Measurements from ENCODE around the gene PRDM16. TPM values are rescaled to one million over a fixed set of nuclear protein-coding genes. Genes with fewer than 3 reads are reported as not detected.
A peak's percentile ranks its signal among the peaks of the same experiment; 100 is the strongest.

The PRDM16 gene
- total RNA-seq, 1 donor from 2014 or later, result not detected

DNA sequence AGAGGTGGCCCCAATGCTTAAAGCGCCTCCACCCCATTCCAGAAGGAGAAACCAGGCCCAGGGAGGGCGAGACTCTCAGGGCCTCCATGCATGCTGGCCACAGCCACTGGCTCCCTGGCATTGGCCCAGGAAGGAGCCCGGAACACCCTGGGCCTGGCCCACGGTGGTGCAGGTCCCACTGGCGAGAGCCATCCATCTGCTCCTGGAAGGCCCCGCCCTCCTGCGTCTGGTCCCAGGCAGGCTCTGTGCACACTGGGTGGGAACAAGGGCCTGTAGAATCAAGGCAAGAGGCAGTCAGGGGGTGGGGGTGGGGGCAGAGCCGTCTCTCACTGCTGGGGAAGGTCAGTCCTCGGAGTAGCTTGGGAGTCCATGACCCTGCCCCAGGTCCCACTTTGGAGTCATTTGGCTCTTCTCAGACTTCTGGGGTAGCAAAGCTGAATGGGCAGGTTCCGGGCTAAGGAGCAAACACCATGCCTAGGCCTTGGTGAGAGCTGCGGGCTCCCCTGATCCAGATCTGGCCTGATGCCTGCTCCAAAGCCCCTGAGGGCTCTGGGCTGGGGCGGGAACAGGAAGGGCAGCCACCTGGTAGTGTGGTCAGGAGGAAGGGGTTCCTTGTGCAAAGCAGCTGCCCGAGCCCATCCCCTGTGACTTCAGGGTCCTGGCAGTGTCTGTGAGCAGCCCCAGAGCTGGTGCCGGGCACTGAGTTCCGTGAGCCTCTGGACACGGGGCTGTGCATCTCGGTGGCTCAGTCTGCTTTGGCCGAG is 278.4 kb downstream of the PRDM16 start:
- DNase-seq (ENCODE audit: low read depth), result no peak

DNA sequence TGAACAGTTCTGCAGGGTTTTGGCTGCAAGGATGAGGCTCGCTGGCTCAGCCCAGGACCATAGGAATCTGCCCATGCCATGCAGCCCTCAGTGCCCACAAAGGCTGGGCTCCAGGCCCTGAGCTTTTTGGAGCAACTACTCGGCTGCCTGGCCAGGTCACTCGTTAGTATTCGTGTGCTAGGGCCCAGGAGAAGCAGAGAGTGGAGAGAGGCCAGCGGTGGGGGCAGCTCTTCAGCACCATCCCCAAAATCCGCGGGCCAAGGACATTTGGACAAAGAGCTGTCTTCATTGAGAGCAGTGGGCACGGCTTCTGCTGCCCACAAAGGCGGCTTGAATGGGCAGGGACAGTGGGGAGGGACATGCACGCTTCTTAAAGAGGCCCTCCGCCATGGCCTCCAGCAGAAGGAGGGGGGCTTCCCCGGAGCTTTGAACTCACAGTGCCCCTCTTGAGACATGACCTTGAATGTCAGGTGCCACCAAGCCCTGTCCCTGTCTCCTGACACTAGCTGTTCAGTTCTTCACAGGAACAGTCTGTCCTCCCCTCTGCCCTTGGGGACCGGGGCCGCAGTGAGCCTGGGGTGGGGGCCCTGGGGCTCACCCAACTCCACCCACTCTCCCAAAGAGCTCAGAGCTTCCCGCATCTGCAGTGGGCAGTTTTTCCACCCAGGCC is 279.3 kb downstream of the PRDM16 start:
- DNase-seq (ENCODE audit: low read depth), result no peak

DNA sequence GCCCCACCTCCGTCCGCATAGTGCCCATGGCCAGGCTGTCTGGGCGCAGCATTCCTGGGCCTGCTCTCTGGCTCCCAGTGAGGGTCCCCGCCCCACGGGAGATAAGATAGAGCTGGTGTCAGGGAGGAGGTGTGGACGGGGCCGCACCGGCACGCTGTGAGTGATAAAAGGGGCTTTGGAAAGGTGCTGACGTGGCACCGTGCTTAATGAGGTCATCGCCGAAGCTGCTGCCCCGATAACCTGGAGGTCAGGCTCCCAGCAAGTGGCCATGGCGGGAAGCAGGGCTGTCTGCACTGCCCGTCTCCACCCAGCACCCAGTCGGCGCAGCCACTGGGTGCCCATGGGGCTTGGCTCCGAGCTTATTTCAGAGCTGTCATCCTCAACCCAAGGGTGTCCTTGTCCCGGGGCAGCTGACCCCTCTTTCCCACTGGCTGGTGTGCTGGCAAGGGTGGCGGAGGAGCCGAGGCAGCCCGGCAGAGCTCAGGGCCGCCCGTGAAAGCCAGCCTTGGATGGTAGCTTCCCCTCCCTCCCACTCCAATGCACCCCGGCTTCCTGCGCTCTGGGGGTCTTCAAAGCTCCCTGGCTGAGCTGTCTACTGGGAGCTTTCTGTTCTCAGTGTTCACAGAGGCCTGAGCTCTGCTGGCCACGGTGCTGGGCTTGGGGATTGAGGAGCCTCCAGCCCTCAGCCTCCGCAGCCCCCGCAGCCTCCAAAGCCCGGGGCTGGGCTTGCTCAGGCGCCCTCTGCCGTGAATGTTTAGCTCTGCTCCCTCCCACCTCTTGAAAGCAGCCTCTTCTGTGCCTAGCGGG is 280.4 kb downstream of the PRDM16 start:
- no peak for DNase-seq (ENCODE audit: low read depth)

DNA sequence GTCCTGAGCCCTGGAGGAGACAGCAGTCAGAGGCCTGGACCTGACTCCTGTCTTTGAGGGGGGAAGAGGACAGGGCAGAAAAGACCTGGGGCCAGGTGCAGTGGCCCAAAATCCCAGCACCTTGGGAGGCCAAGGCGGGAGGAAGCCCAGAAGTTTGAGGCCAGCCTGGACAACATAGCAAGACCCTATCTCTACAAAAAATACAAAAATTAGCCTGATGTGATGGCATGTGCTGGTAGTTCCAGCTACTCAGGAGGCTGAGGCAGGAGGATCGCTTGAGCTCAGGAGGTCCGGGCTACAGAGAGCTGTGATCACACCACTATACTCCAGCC is 280.9 kb downstream of the PRDM16 start:
- DNase-seq (ENCODE audit: low read depth), result no peak

DNA sequence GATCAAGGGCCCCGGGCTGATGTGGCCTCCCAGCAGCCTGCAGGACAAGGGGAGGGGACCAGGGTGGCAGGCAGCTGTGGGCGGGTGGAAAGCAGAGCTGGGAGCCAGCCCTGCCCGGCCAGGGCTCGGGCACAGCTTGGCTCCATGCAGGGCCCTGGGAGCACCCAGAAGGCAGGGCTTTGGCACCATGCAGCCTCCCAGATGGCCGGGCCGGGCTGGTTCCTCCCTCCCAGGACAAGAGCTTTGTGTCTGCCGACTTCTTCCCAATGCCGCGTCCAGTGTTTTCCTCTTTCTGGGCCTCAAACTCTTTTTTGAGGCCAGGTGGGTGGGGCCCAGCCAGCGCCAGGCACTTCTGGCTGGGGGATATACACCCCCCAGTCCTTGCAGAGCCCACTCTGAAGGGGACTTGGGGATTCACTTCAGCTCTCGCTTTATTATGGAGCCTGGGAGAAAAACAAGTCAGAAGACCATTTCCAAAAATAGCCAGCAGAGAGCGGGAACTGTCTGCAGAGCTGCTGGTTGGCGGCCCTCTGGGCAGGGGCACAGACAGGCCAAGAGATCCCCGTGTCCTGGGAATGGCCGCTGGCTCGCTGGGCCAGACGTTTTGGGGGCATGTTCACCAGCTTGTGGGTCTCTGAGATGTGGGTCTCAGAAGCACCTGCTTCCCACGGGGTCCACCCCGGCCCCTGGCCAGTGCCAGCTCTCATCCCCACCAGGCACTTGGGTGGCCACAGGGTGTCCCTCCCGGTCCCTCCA is 281.7 kb downstream of the PRDM16 start:
- no peak for DNase-seq (ENCODE audit: low read depth)

DNA sequence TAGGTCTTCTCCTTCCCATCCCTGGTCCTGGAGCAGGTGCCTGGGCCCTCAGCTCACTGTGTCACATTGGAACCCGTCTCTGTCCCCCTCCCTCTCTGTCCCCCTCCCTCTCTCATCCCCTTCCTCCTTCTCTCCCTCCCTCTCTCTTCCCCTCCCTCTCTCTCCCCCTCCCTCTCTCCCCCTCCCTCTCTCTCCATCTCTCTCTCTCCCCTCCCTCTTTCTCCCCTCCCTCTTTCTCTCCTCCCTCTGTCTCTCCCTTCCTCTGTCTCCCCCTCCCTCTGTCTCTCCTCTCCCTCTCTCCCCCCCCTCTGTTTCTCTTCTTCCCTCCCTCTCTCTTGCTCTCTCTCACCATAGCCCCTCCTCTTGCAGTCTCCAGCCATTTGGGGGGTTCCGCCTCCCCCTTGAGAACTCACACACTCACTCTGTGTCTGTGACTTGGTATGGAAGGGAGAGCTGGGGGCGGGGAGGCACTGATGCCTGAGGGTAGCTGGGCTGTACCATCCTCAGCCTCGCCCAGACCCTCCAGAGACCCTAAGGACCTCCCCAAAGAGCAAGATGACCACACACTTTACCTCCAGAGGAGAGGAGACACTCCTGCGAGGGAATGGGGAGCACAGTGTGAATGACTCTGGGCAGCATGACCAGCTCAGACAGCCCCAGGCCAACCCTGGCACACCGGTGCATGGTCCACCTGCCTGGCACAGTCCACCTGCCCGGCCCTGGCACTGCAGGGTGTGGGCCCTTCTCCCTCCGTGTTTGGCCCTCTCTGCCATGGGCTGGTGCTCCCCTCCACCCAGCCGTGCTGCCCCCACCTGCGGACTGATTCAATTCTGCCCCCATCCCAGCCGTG is 282.7 kb downstream of the PRDM16 start:
- DNase-seq (ENCODE audit: low read depth), result no peak

DNA sequence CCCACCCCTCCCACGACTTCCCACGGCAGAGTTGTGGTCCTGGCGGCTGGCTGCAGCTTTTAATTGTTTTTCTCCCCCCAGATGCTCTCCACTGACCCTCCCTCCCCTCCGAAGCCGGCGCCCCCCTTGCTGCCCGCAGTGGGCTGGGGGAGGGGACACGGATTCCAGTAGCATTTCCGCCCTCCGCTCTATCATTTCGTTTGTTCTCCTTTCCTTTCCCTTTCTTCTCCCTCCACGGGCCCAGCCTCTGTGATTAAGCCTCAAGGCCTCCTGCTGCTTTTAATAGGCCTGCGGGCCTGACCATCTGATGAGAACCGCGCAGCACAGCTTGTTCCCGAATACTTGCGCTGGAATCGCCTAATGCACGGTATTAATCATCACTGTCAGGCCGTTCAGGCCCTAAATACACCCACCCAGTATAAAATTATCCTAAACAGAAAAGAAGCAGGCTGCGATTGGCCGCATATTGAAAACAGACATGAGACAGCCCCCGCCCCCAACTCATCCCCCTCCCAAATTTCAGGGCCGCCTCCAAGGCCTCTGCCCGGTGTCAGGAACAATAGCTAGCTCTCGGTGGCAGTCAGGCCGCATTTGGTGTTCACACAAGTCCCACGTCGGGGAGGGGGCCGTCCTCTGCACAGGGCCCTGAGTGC is 283.4 kb downstream of the PRDM16 start:
- DNase-seq (ENCODE audit: low read depth), result peak; percentile 48

DNA sequence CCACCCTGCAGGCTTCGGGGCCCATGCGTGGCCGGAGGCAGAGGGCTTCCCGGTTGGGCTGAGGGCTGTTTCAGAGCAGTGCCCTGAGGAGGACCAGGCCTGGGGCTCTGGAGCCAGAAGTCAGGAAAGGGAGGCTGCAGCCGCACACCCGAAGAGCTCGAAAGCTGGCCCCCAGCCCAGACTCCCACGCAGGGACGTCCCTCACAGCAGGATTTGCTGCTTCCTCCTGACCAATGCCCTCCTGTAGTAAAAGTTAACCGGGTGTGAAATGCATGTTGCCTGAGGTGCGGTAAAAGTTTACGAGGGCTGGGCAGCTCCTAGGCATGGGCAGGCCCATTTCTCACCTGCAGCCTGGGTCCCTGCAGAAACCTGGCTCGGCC is 283.9 kb downstream of the PRDM16 start:
- no peak for DNase-seq (ENCODE audit: low read depth)

DNA sequence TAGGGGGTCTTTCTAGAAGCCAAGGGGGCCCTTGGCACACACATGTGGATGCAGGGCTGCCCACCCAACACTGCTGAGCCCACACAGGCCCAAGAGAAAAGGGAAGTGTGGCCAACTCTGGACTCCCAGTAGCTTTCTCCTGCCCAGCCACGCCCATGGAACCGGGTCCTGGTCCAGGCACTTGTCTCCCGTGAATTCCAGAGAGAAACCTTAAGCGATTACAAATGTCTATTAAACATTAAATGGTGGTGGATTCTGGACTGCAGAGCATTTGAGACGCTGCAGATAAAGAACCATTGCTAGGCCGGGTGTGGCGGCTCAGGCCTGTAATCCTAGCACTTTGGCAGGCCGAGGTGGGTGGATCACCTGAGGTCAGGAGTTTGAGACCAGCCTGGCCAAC is 284.9 kb downstream of the PRDM16 start:
- DNase-seq (ENCODE audit: low read depth), result no peak

DNA sequence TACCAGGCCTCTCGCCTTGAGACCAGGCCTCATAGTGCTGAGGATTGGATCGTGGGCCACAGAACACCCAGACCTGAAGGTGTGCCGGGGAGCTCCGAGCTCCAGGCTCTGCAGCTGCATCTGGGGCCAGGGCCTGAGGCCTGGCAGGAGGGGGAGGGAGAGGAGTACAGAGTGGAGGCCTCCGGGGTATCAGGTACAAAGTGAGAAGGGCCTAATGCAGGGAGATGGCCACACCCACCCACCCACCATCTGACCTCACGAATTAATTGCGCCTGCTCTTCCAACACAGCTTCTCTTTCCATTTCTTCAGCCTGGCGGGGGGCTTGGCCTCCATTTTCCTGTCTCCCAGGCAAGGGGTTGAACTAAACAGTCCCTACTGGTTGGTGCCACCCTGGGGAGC is 286.1 kb downstream of the PRDM16 start:
- no peak for DNase-seq (ENCODE audit: low read depth)

DNA sequence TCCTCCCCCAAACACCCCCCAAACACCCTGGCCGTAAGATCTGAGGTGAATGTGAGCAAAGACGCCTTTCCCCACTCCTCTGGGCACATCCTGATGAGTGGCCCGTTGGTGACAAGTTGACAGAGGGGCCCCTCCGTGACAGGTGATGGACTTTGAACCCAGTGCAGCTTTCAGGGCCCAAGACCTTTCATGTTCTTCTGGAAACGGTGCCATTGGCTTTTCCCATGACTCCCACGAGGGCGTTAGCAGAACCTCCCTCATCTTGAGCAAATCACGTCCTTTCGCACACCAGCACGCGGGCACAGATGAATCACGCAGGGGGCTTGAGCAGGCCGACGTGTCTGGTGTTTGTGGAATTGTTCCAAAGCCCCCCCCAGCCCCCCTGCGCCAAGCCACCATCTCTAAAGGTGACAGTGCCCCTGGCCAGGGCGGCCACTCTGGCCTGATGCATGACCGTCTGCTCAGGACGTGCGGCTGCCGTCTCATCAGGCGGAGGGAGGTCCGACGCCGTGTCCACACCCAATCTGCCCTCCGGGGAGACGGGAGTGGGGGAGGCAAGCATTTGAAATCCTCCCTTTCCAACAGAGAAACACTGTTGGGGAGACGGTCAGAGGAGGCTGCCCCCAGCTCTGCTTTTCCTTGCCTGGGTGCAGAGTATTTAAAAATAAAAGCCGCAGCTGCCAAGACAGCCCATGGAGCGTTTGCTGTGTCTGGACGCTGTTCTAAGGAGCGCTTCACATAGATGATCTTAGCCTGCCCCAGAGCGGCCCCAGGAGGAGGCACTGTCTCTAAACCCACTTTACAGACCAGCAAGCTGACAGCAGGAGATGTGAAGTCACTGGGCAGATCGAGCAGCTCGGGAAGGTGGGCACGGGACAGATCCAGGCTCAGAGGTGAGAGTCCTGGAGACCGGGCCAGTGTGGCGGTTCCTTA is 287.2 kb downstream of the PRDM16 start:
- DNase-seq (ENCODE audit: low read depth), result no peak

DNA sequence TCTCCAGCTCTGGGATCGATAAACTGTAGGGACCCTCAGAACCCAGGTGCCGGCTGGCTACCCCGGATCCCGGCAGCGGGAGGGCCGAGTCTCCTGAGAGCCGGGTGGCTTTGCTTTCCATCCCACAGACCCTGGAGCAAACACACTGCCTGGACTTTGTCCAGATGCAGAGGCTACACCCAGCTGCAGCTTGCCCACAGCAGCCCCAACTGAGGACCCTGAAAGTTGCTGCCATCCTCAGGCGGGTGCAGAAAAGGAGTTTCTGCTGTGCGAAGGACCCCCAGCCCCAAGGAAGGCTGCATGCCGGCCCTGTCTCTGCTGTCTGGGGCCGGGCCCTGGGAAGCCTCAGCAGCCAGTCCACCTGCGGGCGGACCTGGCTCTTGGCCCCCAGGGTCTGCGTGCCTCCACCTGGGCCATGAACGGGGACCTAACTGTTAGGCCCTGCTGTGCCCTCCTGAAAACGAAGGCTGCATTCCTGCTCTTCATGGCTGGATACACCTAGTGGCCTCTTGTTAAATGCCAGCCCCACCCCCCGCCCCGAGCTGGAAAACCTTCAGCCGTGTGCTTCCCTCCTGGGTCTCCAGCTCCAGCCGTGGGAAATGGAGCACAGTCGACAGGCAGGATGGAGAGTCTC is 287.9 kb downstream of the PRDM16 start:
- no peak for DNase-seq (ENCODE audit: low read depth)

DNA sequence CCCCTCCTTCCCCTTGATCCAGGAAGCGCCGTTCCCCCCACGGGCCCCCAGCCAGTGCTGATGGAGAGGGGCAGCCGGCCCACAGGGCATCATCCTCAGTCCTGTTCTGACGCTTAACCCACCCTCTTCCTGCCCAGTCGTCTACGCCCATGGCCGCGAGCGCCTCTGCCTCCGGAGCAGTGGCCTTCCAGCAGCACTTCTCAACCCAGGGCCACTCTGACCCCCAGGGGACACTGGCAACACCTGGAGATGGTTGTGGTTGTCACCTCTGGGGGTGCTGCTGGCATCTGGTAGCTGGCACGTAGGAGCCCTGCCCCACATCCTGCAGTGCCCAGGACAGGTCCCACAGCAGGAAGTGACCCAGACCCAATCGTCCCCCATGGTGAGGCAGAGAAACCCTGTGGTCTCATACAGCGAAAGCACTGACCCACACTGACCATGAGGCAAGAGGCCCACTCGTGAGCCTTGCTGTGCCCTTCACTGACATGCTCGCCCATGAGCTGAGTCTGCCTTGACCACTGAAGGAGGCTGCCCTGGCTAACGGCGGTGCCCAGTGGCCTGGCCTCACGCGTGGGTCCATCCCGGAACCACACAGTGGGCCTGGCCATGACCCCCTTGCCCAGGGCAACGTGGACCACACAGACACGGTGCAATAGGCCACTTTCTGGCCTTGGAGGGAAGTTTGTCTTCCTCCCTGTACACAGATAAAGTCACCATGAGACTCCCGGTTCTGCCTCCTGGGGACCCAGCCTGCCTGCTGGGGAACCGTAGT is 288.7 kb downstream of the PRDM16 start:
- no peak for DNase-seq (ENCODE audit: low read depth)

DNA sequence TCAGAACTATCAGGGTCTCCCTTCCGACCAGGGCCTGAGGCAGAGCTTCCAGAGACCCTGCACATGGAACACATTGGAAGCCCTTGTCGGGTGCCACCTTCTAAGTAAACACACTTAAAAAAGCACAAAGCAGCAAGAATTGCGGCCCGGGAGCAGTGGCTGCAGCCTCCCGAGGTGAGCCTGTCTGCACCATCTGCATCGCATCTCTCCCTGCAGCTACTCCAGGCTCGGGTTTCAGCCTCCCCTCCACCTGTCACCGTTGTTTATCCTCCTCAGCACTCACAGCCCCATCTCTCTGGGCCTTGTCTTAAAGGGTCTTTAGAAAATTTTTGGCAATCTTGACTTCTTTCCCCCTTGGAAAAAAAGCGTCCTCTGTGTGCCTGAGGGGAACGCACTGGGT is 290.3 kb downstream of the PRDM16 start:
- DNase-seq (ENCODE audit: low read depth), result no peak

DNA sequence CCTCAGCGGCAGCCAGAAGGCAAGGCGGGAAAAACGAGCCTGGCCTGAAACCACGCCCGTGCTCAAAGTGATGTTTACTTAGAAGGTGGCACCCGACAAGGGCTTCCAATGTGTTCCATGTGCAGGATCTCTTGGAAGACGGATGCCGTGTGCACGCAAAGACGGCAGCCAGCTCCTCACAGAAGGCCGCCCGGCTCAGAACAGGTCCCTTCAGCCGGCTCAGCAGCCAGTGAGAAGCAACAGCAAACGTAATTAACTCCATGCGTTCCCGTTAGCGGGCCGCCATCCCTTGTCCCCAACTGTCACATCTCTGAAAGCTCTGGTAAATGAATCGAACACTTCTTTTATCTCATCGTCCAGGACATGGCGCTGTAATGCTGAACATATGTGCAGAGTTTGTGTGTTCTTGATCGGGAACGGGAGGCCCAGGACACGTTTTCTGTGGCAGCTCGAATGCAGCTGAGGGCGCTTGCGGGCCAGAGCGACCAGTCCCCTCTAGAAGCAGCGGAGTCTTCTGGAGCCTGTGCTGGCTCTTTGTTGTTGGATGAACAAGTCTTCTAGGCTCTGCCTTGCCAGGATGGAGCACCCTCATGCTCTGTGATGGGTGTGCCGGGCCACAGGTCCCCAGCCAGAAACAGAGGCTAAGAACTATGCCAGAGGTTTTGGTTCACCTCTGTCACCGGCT is 290.9 kb downstream of the PRDM16 start:
- DNase-seq (ENCODE audit: low read depth), result no peak

DNA sequence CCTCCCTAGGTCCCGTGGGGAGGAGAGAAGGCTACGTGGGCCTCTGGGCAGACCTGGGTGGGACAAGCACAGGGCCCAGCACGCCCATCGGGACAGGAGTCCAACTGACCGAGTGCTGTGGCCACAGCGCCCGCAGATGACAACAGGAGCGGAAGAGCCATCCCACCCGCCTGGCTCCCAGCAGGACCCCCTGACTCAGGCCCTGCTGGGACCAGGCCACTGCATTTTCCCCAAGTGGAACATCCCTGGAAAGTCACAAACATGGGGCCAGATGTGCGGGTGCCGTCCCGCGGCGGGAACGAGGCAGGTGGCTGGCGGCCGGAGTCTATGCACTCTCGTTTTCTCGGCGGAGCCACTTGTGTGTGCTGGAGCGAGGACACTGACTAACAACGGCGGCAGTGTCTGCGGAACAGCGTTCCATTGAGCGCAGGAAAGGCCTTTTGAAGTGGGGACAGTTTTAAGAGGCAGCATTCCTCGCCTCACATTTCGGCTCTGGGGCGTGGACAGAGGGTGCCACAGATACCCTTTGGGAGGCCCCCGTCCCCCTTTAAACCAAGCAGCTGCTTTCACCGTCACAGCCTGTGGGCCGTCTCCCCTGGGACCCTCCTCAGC is 291.7 kb downstream of the PRDM16 start:
- DNase-seq (ENCODE audit: low read depth), result no peak

DNA sequence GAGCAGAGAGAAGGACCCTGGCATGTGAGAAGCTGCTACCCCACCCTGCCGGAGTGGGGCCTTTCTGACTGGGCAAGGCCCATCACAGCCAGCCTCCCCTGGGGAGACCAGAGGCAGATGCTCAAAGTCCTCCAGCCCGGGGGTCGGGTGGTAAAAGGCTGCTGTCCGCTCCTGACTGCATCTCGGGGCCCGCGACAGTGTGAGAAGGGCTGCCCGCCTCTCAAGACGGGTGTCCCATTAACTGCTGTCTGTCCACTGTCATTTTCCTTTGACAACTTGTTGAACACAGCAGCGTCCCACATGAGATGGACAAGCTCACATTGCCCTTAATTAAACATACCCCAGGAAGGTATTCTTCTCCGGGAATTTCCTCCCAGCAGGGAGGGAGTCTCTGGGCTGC is 294.0 kb downstream of the PRDM16 start:
- no peak for DNase-seq (ENCODE audit: low read depth)
